ENCODE data around the gene SEPTIN8. TPM values are rescaled to one million over a fixed set of nuclear protein-coding genes. Genes with fewer than 3 reads are reported as not detected.

SEPTIN8 gene
- total RNA-seq, 1 donor from 2014 or later: 97.5 TPM

DNA sequence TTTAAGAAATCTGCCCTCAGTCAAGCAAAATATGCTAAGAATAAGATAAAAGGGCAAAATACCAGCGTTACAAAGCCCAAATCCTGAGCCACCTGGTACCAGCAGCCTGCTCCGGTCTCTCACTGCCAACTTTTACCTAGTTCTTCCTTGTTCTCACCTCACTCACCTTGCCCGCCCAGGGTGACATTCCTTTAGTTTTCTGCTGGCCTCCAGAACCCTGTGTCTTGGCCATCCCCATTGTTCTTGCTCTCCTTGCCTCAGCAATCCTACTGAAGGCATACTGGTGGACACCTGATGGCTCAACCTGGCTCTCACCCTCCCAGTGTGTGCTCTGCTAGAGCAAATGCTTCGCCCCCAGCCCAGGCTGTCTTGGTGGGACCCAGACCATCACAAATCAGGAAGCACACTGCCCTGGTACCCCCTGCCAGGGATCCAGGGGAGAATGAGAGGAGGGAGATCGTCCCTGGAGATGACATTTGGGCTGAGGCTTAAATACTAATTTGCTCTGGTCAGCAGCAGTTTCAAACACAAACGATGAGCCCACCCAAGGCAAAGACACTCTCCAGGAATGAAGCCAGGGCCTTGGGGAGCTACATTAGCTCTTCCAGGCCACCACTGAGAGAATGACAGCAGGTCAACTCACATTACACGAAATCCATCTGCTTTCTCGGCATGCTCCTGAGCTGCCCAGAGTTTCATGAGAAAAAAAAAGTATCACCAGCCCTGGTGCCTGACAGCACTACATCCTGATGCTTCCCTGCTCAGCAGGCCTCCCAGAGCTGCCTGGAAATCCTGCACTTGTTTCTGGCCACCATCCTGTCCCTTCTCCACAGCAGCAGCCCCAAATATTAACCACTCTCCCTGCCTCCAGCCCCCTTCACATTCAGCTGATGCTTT, 12.2 kb upstream of the SEPTIN8 start:
- Mint-ChIP-seq H3K4me1 (ENCODE audit: low read depth, unreplicated experiment) (peaks cover 15% of the 10 kb centered on the region), H3K4me3 (ENCODE audit: unreplicated experiment) (no peak overlapping the region), H3K9me3 (ENCODE audit: unreplicated experiment) (peaks cover 2% of the 10 kb centered on the region), H3K27ac (ENCODE audit: unreplicated experiment) (no peak overlapping the region), H3K36me3 (ENCODE audit: low read depth, unreplicated experiment) (no peaks in the 10 kb centered on the region), H3K27me3 (ENCODE audit: low read depth, unreplicated experiment) (peaks cover 5% of the 10 kb centered on the region)
- H4K20me1 ChIP-seq (ENCODE audit: insufficient read depth, low read length): no peaks in the 10 kb centered on the region
- no peak for DNase-seq (ENCODE audit: low read depth)
- H3K9me3 ChIP-seq (ENCODE audit: insufficient read depth, low read depth, low read length): no peaks in the 10 kb centered on the region
- no peak overlapping the region for H3K4me2 ChIP-seq (ENCODE audit: low read length)
- no peak overlapping the region for H3K9ac ChIP-seq (ENCODE audit: low read length)
- TF ChIP-seq CTCF (IDR thresholded peaks at IDR 0.05; ENCODE audit: insufficient read depth, low read depth, low read length) (no peak), EZH2 (IDR thresholded peaks at IDR 0.05; ENCODE audit: insufficient read depth, low read length) (no peak)
- FAIRE-seq: no peak
- no peaks in the 10 kb centered on the region for H3K36me3 ChIP-seq (ENCODE audit: insufficient read depth, low read length)
- H3K79me2 ChIP-seq (ENCODE audit: insufficient read depth, low read length): no peaks in the 10 kb centered on the region
- H2AFZ ChIP-seq (ENCODE audit: low read depth, low read length): no peak overlapping the region
- H3K27ac ChIP-seq (ENCODE audit: low read depth, low read length): no peak overlapping the region
- H3K4me1 ChIP-seq (ENCODE audit: insufficient read depth, low read length): peaks cover 18% of the 10 kb centered on the region
- no peak overlapping the region for H3K4me3 ChIP-seq (ENCODE audit: insufficient read depth, low read depth, low read length)
- H3K27me3 ChIP-seq (ENCODE audit: insufficient read depth, low read length): no peaks in the 10 kb centered on the region

DNA sequence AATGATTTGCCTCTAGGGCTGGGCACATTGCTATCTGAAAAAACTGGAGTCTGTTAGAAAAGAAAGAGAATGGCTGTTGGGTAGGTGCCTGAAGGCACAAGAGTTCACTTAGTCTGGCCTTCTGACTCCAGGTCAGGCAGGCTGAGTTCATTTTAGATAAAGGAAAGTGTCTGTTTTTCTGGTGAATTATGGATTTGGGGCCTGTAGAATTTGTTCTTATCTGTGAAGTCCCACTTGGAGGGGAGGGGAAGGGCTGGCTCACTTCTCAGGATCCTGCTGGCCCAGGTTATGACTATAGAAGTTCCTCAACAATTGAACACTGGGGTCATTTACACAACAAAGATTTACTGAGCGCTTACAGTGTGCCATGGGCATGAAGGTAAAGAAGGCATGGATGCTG, 11.5 kb upstream of the SEPTIN8 start:
- Mint-ChIP-seq H3K4me3 (ENCODE audit: unreplicated experiment) (no peak overlapping the region), H3K36me3 (ENCODE audit: low read depth, unreplicated experiment) (no peaks in the 10 kb centered on the region), H3K4me1 (ENCODE audit: low read depth, unreplicated experiment) (peaks cover 15% of the 10 kb centered on the region), H3K9me3 (ENCODE audit: unreplicated experiment) (peaks cover 2% of the 10 kb centered on the region), H3K27me3 (ENCODE audit: low read depth, unreplicated experiment) (peaks cover 5% of the 10 kb centered on the region), H3K27ac (ENCODE audit: unreplicated experiment) (no peak overlapping the region)
- Histone ChIP-seq H4K20me1 (ENCODE audit: insufficient read depth, low read length) (no peaks in the 10 kb centered on the region), H2AFZ (ENCODE audit: low read depth, low read length) (no peak overlapping the region), H3K9me3 (ENCODE audit: insufficient read depth, low read depth, low read length) (no peaks in the 10 kb centered on the region), H3K27me3 (ENCODE audit: insufficient read depth, low read length) (no peaks in the 10 kb centered on the region), H3K4me3 (ENCODE audit: insufficient read depth, low read depth, low read length) (no peak overlapping the region), H3K79me2 (ENCODE audit: insufficient read depth, low read length) (no peaks in the 10 kb centered on the region), H3K9ac (ENCODE audit: low read length) (no peak overlapping the region), H3K27ac (ENCODE audit: low read depth, low read length) (no peak overlapping the region), H3K4me1 (ENCODE audit: insufficient read depth, low read length) (peaks cover 18% of the 10 kb centered on the region), H3K36me3 (ENCODE audit: insufficient read depth, low read length) (no peaks in the 10 kb centered on the region), H3K4me2 (ENCODE audit: low read length) (no peak overlapping the region)
- TF ChIP-seq EZH2 (IDR thresholded peaks at IDR 0.05; ENCODE audit: insufficient read depth, low read length): no peak
- TF ChIP-seq CTCF (IDR thresholded peaks at IDR 0.05; ENCODE audit: insufficient read depth, low read depth, low read length): no peak
- DNase-seq (ENCODE audit: low read depth): no peak
- no peak for FAIRE-seq

- no peaks in the 10 kb centered on the region for H3K36me3 ChIP-seq (ENCODE audit: insufficient read depth, low read length)
- Mint-ChIP-seq H3K4me1 (ENCODE audit: low read depth, unreplicated experiment) (peaks cover 23% of the 10 kb centered on the region), H3K4me3 (ENCODE audit: unreplicated experiment) (no peak overlapping the region), H3K27me3 (ENCODE audit: low read depth, unreplicated experiment) (peaks cover 2% of the 10 kb centered on the region), H3K27ac (ENCODE audit: unreplicated experiment) (no peak overlapping the region), H3K36me3 (ENCODE audit: low read depth, unreplicated experiment) (no peaks in the 10 kb centered on the region), H3K9me3 (ENCODE audit: unreplicated experiment) (peaks cover 2% of the 10 kb centered on the region)
- H3K4me2 ChIP-seq (ENCODE audit: low read length): peak overlapping the region; percentile 24
- no peak overlapping the region for H3K4me3 ChIP-seq (ENCODE audit: insufficient read depth, low read depth, low read length)
- no peak for TF ChIP-seq CTCF (IDR thresholded peaks at IDR 0.05; ENCODE audit: insufficient read depth, low read depth, low read length)
- TF ChIP-seq EZH2 (IDR thresholded peaks at IDR 0.05; ENCODE audit: insufficient read depth, low read length): no peak
- no peaks in the 10 kb centered on the region for H4K20me1 ChIP-seq (ENCODE audit: insufficient read depth, low read length)
- H3K9me3 ChIP-seq (ENCODE audit: insufficient read depth, low read depth, low read length): no peaks in the 10 kb centered on the region
- peaks cover 22% of the 10 kb centered on the region for H3K4me1 ChIP-seq (ENCODE audit: insufficient read depth, low read length)
- no peaks in the 10 kb centered on the region for H3K79me2 ChIP-seq (ENCODE audit: insufficient read depth, low read length)
- DNase-seq (ENCODE audit: low read depth) (peak; percentile 72), FAIRE-seq (no peak)
- no peaks in the 10 kb centered on the region for H3K27me3 ChIP-seq (ENCODE audit: insufficient read depth, low read length)
- no peak overlapping the region for H3K9ac ChIP-seq (ENCODE audit: low read length)
- no peak overlapping the region for H3K27ac ChIP-seq (ENCODE audit: low read depth, low read length)
- H2AFZ ChIP-seq (ENCODE audit: low read depth, low read length): no peak overlapping the region
Measured at GRCh38 chr5:132787076-132787475, 10.0 kb upstream of the SEPTIN8 start.
